VCaP (cell line): ENCODE results near the gene GFPT1.

Experiments used
- H3K27ac ChIP-seq: fragments of 450-650 bp; 2 replicates; pipeline ENCODE4 v1.5.1; 2017
- TF ChIP-seq, protein P1 (sequence below): fragments of 450-650 bp; conservative IDR thresholded peaks from 2 replicates; pipeline ENCODE4 v1.5.1; 2017; ENCODE audit warnings: mild to moderate bottlenecking, moderate library complexity

The GFPT1 gene

DNA sequence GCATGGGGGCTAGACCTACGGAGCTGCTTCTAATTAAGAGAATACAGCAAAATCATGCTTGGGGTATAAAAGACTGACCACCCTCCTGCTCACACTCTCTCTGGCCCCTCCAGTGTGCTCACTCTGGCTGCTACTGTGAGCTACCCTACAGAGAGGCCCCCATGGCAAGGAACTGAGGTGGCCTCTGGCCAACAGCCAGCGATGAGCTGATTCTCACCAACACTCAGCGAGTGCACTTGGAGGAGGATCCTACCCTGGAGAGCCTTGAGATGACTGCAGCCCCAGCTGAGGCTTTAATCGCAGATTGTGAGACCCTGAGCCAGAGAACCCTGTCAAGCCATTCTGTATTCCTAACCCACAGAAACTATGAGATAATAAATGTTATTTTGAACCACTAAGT, 88.2 kb downstream of the GFPT1 start:
- TF ChIP-seq, protein P1, sequence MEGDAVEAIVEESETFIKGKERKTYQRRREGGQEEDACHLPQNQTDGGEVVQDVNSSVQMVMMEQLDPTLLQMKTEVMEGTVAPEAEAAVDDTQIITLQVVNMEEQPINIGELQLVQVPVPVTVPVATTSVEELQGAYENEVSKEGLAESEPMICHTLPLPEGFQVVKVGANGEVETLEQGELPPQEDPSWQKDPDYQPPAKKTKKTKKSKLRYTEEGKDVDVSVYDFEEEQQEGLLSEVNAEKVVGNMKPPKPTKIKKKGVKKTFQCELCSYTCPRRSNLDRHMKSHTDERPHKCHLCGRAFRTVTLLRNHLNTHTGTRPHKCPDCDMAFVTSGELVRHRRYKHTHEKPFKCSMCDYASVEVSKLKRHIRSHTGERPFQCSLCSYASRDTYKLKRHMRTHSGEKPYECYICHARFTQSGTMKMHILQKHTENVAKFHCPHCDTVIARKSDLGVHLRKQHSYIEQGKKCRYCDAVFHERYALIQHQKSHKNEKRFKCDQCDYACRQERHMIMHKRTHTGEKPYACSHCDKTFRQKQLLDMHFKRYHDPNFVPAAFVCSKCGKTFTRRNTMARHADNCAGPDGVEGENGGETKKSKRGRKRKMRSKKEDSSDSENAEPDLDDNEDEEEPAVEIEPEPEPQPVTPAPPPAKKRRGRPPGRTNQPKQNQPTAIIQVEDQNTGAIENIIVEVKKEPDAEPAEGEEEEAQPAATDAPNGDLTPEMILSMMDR = no peak
- no peak overlapping the region for H3K27ac ChIP-seq

DNA sequence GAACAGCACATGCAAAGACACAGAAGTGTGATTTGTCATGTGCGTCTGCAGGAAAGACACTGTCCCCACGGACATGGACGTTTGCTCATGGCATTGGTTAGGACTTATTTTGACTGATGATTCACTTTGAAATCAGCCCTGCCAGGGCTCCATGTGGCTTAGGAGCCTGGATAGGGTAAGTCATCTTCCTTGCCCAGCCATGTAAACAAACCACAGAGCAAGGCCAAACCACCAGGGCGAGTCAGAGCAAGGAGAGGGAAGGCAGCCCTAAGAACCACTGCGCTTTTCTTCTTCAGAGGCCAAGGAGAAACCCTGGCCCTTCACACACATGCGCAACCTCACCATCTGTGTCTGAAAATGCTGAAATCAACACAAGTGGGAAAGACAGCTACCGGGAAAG, 88.8 kb downstream of the GFPT1 start:
- no peak overlapping the region for H3K27ac ChIP-seq
- TF ChIP-seq, protein P1 = no peak

- H3K27ac ChIP-seq = no peak overlapping the region
- TF ChIP-seq, protein P1 = no peak
Observed at GRCh38 chr2:69297216-69297615, 89.8 kb downstream of the GFPT1 start.

DNA sequence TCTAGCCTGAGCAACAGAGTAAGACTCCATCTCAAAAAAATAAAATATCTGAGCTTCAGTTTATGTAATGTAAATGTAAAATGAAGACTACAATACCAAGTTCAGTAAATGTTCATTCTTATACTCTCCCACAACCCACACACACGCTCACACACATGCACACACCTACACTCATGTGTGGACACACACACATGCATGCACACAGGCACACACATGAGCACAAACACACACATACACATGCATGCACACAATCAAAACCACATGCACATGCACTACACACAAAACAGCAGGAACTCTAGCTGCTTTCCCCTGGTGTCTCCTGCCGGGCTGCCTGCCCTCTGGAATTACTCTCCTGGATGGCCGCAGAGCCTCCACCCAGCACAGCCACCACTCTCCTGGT, 90.6 kb downstream of the GFPT1 start:
- H3K27ac ChIP-seq = no peak overlapping the region
- TF ChIP-seq, protein P1 = no peak

- peak overlapping the region; percentile 81; the same call in 1 of the 2 replicates for H3K27ac ChIP-seq
Observed at GRCh38 chr2:69292256-69292655, 94.8 kb downstream of the GFPT1 start.

GRCh38 chr2:69291721-69292120, 95.3 kb downstream of the GFPT1 start:
- TF ChIP-seq, protein P1 = no peak
- H3K27ac ChIP-seq = peak overlapping the region; percentile 81

More at GRCh38 chr2:69292256-69292655, 94.8 kb downstream of the GFPT1 start:
- TF ChIP-seq, protein P1 = no peak

- TF ChIP-seq, protein P1 = no peak
- H3K27ac ChIP-seq = peak overlapping the region; percentile 81
Observed at GRCh38 chr2:69291004-69291650, 95.9 kb downstream of the GFPT1 start.
